GM12892 (cell line): ENCODE measurements around the gene NAA16.
A peak's percentile ranks its signal among the peaks of the same experiment; 100 is the strongest.

ENCODE experiments used
- DNase-seq: peaks from one replicate; pipeline ENCODE4 v3.0.0; 2011; ENCODE audit not compliant: insufficient read length
- FAIRE-seq: peaks from 2 replicates; lab custom pipeline; 2011; peaks lifted over from hg19 to GRCh38; lab: Jason Lieb, UNC
- POLR2A ChIP-seq: IDR thresholded peaks from 2 replicates; pipeline ENCODE4 v1.6.1; 2011; ENCODE audit warnings: low read depth, low read length, control low read depth
- POLR2AphosphoS5 ChIP-seq: IDR thresholded peaks from 2 replicates; pipeline ENCODE4 v1.6.1; 2011; ENCODE audit warnings: low read depth, low read length, control low read depth
- TAF1 ChIP-seq: IDR thresholded peaks from 2 replicates; pipeline ENCODE4 v1.6.1; 2011; ENCODE audit warnings: low read depth, mild to moderate bottlenecking, control low read depth, low read length, borderline replicate concordance

Gene NAA16

GRCh38 chr13:41306271-41307145, 4.6 kb upstream of the NAA16 start:
- DNase-seq (no peak), FAIRE-seq (no peak)
- no peak for TF ChIP-seq POLR2A
- no peak for TF ChIP-seq POLR2AphosphoS5
- no peak for TF ChIP-seq TAF1

DNA sequence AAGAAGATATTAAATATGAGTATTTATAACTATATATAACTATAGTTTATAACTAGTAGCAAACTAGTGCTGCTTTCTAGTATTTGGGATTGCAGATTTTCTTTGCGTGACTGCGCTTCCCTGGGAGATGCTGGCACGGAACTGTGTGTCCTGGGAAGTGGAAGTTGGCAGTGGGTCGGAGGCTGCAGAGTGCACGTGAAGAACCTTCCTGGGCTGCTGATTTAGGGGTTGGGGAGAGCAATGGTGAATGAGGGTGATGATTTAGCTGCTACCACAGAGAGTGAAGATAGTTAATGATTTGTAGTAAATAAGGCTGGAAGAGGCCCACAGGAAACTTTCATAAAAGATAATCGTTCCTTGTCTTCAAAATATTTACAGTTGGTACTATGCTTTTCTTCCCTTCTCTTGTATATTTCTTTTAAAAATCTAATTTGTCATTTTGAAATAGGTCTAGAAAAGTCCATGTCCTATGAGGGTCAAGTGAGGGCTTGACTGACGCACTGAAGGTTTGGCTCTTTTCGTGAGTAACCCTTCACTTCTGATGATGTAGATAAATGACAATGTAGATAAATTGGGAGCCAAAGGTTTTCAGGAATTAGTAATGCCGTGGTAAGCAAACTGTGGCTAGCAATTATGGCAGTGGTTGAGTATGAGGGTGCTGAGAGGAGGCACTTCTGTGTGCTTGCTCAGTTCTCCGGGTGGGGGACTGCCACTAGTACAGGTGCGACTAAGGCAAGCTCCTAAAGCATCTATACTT, 3.0 kb upstream of the NAA16 start:
- DNase-seq (no peak), FAIRE-seq (no peak)
- no peak for TF ChIP-seq POLR2AphosphoS5
- TF ChIP-seq POLR2A: no peak
- no peak for TF ChIP-seq TAF1

- FAIRE-seq: no peak
- TF ChIP-seq POLR2A (0 out of 2 replicates have a peak, but pooled peaks have one; percentile 10), POLR2AphosphoS5 (no peak; the same call in 1 of the 2 replicates)
- DNase-seq: peak; percentile 29
Observed at GRCh38 chr13:41311406-41312175, 524 bp downstream of the NAA16 start.

DNA sequence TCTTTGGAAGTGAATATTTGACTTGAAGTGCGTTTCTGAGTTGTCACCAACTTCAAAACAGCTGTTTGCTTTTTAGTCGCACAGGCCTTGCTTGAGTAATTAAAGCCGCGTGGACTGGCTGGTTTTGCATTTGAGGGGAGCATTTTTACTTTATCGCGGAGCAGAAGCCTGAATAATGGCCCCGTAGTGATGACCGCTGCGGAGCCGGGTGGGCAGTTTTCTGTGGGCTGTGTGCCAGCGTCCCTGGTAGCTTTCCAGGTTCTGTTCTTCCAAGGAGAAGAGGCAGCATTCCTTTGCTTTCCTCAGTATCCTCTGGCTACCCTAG, 1.1 kb downstream of the NAA16 start:
- FAIRE-seq (peak; percentile 71), DNase-seq (no peak)
- no peak for TF ChIP-seq POLR2A
- TF ChIP-seq TAF1: no peak
- no peak for TF ChIP-seq POLR2AphosphoS5

DNA sequence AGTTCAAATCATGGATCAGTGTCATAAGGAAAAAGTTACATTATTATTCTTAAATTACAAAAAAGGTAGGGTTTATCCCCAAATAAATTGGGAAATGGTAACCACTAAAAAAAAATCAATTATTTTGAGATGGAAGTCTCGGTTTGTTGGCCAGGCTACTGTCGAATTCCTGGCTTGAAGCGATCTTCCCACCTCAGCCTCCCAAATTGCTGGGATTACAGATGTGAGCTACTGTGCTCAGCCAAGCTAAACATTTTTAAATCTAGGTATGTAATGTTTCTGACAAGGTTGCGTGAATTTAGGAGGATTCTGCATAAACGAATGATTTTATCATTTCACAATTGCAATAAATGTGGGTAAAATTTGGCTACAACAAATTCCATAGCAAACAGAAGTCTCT, 2.0 kb downstream of the NAA16 start:
- DNase-seq (no peak), FAIRE-seq (no peak)
- TF ChIP-seq POLR2AphosphoS5 (no peak), POLR2A (no peak)

- peak; percentile 78 for FAIRE-seq
- DNase-seq: no peak
- no peak for TF ChIP-seq POLR2A
- no peak for TF ChIP-seq POLR2AphosphoS5
- no peak for TF ChIP-seq TAF1
Observed at GRCh38 chr13:41313659-41314197, 2.7 kb downstream of the NAA16 start.

- no peak for DNase-seq
- no peak for FAIRE-seq
- TF ChIP-seq POLR2A (no peak), TAF1 (no peak), POLR2AphosphoS5 (no peak)
Observed at GRCh38 chr13:41315443-41316047, 4.5 kb downstream of the NAA16 start.

- DNase-seq: no peak
- peak; percentile 69 for FAIRE-seq
- TF ChIP-seq POLR2AphosphoS5: no peak
- TF ChIP-seq TAF1: no peak
- no peak for TF ChIP-seq POLR2A
Observed at GRCh38 chr13:41317243-41317642, 6.2 kb downstream of the NAA16 start.

DNA sequence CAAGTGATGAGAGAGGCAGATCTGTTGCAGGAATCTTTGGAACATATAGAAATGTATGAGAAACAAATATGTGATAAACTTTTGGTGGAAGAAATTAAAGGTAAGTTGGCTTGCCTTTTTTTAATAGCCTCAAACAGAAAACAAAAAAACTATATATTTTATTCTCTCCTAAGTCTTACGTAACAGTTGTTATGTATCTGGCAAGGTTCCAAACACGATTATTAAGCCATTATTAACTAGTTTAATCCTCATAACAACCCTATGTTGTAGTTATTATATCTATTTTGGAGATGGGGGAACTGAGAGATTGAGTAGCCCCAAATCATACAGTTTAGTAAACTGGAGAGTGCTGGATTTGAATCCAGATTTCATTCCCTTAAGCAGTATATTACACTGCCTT, 14.7 kb downstream of the NAA16 start:
- no peak for FAIRE-seq
- TF ChIP-seq TAF1 (no peak), POLR2AphosphoS5 (no peak), POLR2A (no peak)
- no peak for DNase-seq

DNA sequence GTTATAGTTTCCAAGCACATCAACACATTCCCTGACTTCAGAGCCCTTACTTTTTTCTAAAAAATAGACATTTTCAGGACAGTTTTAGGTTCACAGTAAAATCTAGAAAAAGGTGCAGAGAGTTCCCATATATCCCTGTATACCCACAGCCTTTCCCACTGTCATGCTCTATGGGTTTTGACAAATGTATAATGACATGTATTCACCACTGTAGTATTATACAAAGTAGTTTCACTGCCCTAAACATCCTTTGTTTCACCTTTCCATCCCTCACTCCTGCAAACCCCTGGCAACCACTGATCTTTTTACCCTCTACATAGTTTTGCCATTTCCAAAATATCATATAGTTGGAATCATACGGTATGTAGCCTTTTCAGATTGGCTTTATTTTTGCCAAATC, 15.6 kb downstream of the NAA16 start:
- TF ChIP-seq POLR2A (no peak), POLR2AphosphoS5 (no peak)
- DNase-seq: no peak
- peak; percentile 84 for FAIRE-seq

- FAIRE-seq (no peak), DNase-seq (no peak)
- no peak for TF ChIP-seq TAF1
- no peak for TF ChIP-seq POLR2AphosphoS5
Observed at GRCh38 chr13:41327994-41328790, 17.1 kb downstream of the NAA16 start.
